Stimulated activated CD8-positive, alpha-beta memory T cell treated with anti-CD3 and anti-CD28 coated beads, Interleukin-7, amount 100 ng/mL, for 24 hours (primary cell): ENCODE results near the gene CLRN3.

Experiments
- DNase-seq: peaks from one replicate; pipeline ENCODE4 v3.0.0-alpha.2; 2020; ENCODE audit warnings: low read depth

CLRN3 gene

DNA sequence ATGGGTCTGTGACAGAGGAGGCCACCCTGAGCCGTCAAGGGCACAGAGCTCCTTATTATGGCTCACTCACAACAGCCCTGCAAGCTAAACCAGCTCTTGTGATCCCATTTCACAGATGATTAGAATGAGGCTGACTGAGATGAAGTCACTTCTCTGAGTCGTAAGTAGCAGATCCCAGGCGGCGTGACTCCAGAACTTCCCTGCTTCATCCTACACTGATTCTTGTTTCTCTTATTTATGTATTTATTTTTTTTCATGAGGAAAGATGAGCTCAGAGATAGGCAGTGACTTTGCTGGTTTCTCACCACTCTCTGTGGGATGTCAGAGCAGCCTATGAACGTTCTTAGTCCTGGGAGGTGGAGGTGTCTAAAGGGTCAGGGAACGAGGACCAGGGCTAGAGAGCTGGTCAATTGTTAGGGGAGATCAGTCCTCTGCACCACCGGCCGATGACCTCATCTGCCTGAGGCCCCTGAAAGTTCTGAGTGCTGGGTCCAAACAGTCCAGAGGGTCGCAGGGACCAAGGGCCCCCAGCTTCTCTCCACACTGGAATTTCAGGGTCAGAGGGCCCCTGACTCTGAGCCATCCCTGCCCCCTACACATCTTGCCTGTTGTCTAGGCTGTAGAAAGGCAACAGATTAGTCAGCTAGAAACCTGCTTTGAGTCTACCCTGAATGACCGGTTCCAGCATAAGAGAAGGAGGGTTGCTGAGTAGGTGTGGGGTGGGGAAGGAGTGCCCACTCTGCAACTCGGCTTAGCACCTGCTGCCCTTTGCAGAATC, 17.9 kb downstream of the CLRN3 start:
- DNase-seq: no peak

DNA sequence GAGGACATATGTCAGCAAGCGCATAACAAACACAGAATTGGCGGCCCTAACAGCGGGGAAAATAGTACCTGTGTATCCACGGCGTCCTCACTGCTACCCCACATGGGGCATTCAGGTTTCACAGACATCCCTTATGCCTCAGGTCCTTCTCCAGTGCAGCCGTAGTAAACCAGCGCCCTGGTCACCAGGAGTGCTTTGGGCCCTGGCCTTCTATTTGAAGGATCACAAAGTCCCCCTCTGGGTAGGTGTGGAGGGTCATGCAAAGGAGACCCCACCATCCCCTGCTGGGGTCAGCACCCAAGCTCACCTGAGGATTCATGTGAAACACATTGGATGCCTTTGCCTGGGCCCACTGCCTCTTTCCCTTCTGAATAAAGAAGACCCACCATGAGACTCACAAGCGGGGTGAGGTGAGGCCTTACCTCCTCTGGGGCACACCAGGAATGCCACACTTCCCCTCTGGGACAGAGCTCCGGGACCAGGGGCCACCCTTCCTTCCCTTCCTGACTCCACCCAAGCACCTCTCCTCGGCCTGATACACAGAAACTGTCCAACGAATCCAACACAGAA, 18.8 kb downstream of the CLRN3 start:
- DNase-seq: no peak

DNA sequence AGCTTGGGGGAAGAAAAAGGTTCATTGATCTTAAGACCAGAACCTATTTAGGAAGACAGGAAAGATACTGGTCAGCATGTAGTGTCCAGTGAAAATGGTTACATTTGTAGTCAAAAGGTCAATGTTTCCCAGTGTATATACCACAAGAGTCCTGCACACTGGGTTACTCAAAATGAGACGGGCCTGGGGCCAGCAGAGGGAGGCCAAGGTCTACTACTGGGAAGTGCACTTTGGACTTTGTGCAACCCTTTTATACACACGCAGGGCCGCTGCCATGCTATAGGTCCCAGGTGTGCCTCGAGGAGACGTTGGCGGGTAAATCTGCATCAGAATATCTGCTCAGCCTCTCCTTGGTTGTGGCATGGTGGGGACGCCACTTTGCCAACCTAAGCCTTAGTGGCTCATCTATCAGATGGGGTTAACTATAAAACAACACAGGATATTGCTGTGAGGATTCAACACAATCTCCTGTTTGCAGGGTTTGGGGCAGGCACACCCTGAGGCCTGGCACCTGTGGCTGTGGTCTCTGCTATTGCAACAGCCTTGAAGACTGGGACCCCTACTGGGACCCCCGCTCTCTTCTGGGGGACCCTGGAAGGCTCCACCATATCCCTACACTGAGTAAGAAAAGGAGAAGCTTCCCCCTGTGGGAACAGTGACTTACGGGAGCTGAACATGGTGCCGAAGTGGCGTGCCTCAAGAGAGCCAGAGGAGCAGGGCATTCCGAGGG, 19.7 kb downstream of the CLRN3 start:
- no peak for DNase-seq

DNA sequence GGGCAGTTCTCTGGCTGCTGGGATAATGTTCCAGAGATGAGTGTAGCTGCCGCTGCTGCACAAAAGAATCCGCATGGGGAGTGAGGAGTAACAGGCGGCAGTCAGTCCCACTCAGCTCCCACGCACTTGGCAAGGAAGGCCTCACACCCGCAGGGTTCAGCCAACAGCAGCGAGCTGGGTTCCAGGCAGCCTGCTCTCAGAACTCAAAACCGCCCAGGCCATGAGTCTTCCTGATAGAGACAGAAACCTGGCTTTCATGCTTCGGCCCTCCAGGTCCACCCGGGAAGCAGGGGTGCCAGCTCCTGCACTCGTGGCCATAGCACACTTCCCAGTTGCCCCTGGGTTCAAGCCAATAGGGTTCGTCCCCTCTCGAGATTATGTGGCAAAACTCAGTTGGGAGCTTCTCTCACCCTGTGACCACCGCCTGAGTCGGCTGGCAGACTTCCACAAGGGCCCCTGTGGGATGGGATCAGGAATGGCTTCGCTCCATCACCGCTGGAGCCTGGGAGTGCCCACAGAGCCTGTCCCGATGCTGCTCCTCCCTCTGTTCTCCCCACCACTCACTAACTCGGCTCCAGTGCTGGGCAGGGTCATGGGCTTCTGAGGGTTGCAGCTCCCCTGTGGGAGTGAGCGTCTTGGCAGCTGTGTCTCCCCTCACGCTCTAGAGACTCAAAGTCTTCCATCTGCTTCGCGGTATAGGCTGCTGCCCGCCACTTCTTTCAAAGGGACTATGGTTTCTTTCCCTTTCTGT, 20.6 kb downstream of the CLRN3 start:
- no peak for DNase-seq

DNA sequence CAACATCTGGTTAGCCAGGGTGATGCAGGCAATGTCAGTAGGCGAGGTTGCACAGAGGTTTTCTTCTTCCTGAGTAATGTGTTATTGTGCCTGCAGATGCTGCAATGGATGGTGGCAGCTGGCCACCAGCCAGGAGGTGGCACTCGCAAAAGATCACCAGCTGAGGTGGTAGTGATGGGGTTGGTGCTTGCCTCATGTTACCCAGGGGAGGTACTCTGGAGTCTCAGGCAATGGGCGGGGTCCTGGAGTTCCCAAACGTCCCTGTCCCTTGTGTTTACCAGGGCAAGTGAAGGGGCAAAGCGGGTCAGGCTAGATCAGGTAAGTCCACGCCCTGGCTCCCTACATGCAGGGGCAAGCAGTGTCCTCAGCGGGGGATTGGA, 21.1 kb downstream of the CLRN3 start:
- no peak for DNase-seq

DNA sequence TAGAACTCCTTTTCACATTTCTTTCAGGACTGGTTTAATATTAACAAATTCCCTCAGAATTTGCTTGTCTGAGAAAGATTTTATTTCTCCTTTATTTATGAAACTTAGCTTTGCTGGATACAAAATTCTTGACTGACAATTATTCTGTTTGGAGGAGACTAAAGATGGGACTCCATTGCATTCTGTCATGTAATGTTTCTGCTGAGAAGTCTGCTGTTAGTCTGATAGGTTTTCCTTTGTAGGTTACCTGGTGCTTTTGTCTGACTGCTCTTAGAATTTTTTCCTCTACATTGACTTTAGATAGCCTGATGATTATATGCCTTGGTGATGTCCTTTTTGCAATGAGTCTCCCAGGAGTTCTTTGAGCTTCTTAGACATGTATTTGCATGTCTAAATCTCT, 23.4 kb downstream of the CLRN3 start:
- DNase-seq: no peak

DNA sequence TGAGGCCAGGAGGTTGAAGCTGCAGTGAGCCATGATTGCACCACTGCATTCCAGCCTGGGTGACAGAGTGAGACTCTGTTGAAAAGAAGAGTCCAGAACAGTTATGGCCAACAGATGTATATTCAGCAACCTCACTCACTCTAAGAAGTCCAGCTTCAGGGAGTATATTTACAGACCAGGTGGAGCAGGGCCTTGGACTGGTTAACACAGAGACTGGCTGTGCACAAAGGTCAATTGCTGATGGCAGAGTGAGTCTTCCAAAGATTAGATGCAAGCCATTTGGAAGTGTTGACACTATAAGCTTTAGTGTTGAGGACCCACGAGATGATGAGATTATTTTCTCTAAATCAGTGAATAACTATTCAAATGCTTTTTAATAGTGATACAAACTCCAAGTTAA, 24.9 kb downstream of the CLRN3 start:
- no peak for DNase-seq

DNA sequence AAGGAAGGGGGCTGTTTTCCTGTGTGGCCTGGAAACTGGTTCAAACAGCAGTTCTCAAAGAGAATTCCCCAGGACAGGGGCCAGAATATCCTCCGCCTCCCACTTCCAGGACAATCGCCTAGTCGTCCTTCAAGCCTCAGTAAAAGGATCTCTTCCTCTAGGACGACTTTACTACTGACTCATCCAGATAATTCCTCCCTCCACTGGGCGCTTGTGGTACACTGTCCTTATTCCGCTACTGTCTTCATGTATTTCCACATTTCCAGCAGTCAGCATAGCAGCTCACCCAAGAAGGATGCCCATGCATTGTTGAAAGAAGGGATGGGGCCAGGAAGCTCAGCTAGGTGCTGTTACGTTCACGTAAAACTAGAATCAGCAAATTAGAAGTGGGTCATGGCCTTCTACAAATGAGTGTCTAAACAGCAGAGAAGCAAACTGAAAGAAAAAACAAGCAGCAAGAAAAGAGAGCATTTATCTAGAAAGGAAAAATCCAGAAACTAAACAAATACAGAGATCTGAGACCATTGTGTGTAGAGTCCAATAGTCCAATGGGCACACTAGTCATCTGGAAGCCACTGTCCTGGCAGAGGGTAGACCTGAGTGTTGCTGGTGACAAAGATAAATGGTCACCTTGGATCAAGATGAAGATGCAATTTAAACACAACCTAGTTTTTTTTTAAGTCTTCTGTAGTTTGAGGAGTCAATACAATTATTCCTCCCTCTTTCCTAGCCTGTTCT, 26.3 kb downstream of the CLRN3 start:
- no peak for DNase-seq

DNA sequence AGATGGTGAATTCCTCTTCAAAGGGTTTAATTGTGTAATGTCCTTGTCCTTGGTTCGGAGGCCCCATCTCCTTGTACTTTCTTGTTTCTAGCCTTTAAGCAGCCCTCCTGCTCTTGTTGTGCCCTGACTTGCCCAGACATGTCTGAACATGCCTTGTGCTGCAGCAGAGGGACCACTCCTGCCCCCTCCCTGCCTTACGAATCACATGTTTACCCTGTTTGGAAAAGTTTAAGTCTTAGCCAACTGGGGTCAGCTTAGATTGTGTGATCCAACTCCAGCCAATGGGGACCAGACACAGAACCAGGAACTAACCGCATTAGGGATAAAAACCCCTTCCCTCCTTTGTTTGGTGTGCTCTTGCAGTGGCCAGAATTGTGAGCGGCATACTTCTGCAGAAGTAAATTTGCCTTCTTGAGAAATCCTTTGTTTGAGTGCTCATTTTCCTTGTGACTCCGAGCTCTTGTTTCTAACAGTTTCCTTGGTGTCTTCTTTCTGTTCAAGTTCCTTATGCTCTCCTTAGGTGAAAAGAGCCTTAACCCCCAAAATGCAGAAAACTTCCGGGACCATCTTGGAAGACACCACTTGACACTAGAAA, 29.4 kb downstream of the CLRN3 start:
- DNase-seq: no peak

DNA sequence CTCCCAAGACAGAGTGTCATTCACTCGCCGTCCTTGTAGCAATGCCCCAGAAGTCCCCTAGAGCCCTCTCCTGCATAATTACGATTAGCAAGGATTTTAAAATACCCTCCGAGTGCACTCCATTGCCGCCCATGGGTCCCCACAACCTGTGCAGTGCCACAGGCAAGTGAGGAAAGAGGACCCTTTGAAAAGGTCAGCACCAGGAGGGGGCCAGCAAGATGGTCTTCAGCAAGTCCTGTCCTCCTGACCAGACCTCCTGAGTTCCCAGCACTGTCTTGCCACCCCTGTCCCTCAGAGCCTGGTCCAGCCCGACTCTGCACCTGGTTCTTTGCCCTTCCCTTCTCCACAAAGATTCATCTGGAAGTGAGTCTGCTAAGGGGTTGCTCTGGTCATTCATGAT, 32.1 kb downstream of the CLRN3 start:
- DNase-seq: no peak

DNA sequence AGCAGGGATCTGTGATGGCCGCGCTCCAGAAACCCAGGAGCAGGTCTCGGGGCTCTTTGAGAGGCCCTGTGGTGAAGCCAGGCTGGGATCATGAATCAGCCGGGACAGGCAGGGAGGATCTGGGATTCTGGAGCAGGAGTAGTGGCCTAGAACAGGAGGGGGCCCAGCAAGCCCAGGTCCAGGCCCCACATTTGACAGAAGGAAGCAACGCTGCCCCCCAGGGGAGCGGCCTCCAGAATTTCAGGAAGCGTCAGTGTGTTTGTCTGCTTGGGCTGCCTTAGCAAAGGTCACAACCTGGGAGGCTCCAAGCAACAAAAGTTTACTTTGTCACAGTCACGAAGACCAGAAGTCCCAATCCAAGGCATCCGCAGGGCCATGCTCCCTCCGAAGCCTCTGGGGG, 36.8 kb downstream of the CLRN3 start:
- no peak for DNase-seq

DNA sequence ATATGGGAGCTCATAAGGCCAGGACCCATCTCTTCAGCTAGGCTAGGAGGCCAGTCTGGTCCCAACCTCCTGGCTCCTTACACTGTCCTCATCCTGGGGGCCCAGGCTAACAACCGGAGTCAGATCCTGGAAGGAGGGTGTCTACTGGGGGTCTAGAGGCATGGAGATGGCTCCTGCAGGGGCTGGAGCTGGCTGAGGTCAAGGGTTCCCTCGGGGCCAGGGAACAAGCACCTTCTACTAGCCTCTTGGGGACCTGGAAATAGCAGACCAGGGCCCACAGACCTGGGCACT, 37.2 kb downstream of the CLRN3 start:
- no peak for DNase-seq

DNA sequence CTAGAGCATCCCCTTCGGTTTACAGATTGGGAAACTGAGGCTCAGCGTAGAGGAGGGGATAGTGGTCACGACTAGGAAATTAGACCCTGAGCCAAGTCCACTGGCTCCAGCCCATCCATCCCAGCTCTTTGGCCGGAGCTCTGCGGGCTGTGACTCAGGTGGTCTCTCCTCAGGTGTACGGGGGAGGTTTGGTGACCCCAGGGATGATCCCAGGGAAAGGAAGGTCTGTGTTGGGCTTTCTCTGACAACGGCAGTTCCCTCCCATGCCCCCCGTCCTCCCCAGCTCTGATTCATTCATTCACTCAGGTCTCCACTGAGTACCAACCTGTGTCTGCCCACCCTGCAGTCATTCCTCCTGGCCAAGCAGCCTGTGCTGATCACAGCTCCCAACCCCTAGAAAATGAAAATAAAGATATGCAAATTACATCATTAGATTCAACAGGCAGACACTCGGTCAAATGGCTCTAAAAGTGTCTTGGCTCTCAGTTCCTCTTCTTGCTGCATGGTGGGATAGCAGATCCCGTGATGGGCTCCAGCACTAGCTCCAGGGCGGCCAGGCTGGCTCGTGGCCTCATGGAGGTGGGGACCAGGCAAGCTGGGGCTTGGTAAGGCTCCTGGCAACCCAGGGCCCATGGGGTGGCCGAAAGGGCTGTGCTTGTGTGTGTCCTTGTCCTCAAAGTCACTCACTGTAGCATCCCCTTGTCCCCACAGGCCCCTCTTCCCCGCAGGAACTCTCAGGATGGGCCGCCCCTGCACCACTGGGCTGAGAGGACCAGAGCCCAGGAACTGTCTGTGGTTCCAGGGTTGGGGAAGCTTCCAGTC, 37.8 kb downstream of the CLRN3 start:
- DNase-seq: no peak

DNA sequence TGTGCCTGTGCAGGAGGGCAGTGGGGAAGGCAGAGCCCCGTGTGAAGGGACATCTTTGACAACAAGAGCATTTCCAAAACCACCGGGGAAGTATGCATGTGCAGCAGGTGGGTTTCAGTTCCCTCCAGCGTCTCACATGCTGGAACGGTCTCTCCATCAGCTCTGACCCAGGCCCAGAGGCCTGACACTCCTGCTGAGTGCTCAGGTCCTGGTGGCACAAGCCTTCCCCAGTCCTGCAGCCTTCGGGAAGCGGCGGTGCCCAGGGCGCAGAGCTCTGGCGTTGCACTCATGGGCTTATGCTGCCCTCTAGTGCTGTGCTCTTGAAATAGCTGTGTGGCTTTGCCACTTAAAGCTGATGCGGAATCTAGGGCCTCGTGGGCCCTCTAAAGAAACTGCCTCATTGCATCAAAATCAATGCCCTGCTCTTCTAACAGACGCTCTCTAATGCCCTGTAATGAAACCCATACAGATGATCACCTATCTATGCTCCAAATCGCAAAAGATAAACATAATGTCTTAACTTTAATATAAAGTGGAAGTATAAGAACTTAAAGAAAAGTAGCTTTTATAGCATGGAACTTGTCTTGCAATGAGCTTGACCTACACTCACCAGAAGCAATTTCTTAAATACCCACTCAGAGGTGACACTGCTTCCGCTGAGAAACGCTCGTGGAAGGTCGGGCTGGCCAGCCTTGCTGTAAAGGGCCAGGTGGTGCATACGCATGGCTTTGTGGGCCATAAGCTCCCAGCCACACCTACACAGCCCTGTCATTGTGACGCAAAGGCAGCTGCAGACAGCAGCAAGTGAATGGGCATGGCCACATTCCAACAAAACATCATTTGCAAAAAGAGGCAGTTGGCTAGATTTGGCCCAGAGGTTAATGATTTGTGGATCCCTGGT, 38.6 kb downstream of the CLRN3 start:
- DNase-seq: no peak

DNA sequence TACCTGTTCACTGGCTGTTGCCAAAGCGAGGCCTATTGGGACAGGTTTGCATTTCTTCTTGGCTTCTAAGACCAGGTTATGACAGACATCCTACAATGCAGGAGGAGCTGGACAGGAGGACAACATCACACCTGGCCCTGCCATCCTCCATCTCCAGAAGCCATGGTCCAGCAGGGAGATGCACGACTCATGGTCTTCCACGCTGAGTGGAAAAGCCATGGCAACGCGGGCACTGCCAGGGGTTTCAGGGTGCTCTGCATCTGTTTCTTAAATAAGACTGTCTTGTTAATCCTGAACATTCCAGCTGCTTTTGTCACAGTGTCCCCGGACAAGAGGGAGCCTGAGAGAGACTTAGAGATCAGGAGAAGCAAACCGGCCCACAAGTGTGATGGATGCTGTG, 40.3 kb downstream of the CLRN3 start:
- DNase-seq: no peak

DNA sequence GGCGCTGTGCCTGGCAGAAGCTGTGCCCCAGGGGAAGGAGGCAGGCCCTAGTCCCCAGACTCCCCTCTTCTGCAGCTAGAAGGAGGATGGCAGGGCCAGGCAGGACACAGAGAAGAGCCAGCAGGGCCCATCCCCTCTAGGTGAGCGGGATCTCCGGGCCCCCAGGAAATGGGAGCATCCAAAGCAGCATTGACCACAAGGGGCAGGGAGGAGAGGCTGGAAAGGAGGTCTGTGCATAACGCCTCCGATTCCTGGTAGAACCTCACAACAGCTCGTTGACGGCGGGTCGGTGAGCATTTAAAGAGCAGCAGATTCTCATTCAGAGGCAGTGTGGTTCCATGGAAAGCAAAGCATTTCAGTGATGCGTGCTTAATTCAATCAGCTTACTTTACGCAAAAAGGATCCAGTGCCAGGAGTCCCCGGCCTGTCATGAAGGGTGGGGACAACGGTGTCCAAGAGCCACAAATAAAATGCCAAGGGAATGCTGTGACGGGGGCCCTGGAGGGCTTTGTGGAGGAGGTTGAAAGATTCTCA, 41.0 kb downstream of the CLRN3 start:
- no peak for DNase-seq

DNA sequence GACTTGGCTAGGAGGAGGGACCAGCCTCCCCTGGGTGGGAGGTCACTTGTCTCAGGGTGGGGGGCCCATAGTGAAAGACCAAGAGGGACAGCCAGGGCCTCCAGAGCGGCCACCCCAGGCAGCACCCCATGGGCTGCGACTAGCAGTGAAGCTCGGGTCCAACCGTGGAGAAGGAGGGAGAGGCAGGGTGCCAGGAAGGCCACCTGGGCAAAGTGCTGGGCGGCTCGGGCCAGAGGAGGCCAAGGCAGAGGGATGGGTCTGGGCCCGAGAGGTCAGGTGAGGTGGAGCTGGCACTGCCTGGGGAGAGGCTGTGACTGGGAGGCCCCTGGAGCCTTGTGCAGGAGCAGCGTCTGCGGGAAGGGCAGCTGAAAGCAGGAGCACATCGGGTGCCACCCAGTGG, 41.8 kb downstream of the CLRN3 start:
- no peak for DNase-seq

DNA sequence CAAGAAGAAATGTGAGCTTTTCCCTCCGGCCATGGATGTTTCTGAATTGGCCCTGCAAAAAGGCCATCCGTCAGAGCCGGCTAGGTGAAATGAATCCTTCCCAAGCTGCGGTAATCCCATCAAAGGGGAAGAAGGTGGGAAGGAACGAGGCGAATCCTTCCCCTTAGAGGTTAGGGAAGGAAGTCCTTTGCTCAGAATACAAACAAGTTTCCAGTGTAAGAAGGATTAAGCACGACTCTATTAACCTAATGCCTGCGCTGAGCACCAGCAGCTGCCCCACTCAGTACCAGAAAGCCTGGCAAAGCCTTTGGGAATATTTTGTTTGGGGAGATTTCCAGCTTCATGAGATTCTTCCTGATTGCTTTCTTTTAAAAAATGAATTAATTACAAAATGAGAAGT, 42.8 kb downstream of the CLRN3 start:
- no peak for DNase-seq

DNA sequence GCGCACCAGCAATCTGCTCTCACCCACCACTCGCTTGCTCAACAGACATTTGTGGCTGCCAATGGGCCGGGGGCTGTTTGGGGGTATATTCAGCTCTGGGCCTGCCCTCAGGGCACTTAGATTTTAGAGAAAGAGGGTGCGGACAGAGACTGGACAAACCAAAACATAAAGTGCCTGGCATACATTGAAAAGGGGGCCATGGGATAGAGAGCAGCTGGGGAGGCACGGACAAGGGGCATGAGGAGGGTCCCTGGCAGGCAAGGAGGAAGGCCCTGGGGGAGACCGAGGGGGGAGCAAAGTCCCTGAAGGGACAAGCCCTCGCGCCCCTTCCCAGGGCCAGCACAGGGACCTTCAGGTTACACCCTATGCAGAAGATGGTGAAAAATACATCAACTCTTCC, 43.5 kb downstream of the CLRN3 start:
- DNase-seq: no peak

DNA sequence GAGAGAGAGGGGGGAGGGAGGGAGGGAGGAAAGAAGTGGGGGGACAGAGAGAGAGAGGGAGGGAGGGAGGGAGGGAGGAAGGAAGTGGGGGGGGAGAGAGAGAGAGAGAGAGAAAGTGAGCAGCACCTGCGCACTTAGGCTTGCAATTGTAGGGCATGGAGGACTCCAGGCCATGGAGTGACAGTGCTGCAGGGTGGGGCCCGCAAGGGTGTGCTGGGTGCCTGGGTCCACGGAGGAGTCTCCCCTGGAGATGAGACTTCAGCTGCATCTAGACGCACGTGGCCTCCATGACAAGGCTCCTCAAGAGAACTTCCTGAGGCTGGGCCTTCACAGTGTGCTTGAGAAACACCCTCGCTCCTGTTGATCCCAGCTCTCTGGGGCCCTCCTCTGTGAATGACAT, 44.5 kb downstream of the CLRN3 start:
- DNase-seq: no peak
